ENCODE results near the gene CSTF2T.

DNA sequence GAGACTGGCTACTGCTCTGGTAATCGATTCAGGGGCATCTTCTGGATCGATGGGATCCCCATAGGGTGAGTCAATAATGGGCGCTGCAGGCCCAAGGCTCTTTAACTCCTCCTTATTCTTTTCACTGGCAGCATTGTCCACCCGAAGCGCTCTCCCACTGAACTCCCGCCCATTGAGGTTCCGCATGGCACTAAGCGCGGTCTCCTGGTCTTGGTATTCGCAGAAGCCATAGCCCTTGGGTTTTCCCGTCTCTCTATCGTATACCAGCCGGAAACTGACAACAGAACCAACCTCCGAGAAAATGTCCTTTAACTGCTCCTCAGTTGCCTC lies 285 bp downstream of the CSTF2T start:
- TF ChIP-seq, protein P1, sequence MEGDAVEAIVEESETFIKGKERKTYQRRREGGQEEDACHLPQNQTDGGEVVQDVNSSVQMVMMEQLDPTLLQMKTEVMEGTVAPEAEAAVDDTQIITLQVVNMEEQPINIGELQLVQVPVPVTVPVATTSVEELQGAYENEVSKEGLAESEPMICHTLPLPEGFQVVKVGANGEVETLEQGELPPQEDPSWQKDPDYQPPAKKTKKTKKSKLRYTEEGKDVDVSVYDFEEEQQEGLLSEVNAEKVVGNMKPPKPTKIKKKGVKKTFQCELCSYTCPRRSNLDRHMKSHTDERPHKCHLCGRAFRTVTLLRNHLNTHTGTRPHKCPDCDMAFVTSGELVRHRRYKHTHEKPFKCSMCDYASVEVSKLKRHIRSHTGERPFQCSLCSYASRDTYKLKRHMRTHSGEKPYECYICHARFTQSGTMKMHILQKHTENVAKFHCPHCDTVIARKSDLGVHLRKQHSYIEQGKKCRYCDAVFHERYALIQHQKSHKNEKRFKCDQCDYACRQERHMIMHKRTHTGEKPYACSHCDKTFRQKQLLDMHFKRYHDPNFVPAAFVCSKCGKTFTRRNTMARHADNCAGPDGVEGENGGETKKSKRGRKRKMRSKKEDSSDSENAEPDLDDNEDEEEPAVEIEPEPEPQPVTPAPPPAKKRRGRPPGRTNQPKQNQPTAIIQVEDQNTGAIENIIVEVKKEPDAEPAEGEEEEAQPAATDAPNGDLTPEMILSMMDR (IDR thresholded peaks at IDR 0.05): no peak
- no peak for TF ChIP-seq POLR2A (IDR thresholded peaks at IDR 0.05)
